Lower leg skin (tissue), 3 donors: ENCODE results near the gene HDGFL2.

Experiments used
- POLR2A ChIP-seq, 2 donors: fragments of 450-650 bp; IDR thresholded peaks; one replicate each; pipeline ENCODE4 v1.6.1; 2016 to 2017; ENCODE audit warnings: antibody characterized with exemption in 2 of 2, mild to moderate bottlenecking in 1 of 2, moderate library complexity in 1 of 2
- TF ChIP-seq, protein P1 (sequence below), 3 donors: fragments of 450-650 bp; IDR thresholded peaks; one replicate each; pipeline ENCODE4 v1.5.1; 2016; ENCODE audit warnings: antibody characterized with exemption in 3 of 3, mild to moderate bottlenecking in 3 of 3, moderate library complexity in 2 of 3

DNA sequence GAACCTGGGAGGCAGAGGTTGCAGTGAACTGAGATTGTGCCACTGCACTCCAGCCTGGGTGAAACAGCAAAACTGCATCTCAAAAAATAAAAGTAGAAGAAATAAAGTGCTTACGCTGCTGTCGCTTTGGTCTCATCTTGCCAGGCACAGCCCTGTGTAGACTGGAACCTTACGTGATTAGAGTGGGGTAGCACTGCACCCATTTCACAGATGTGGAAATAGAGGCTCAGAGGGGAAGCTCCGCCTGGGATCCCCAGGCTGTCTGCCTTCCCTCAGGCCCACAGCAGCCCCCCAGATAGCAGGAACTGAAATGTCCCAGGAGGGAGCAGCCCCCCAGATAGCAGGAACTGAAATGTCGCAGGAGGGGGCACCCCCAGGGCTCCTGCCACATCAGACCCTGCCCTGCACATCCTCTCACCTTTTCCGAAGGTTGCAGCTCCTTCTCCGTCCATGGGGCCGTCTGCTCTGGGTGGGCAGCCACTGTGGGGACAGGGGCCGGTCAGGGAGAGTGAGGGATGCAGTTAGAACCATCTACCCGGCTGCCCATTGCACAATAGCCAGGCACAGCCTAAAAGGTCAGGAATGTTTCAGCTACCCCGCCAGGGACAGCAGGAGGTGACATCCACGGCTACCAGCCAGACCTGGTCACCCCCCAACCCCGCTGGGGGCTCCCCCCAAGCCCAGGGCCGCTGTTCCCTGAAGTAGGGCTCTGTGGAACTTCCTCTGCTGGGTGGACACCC, 44.3 kb downstream of the HDGFL2 start:
- TF ChIP-seq, protein P1, sequence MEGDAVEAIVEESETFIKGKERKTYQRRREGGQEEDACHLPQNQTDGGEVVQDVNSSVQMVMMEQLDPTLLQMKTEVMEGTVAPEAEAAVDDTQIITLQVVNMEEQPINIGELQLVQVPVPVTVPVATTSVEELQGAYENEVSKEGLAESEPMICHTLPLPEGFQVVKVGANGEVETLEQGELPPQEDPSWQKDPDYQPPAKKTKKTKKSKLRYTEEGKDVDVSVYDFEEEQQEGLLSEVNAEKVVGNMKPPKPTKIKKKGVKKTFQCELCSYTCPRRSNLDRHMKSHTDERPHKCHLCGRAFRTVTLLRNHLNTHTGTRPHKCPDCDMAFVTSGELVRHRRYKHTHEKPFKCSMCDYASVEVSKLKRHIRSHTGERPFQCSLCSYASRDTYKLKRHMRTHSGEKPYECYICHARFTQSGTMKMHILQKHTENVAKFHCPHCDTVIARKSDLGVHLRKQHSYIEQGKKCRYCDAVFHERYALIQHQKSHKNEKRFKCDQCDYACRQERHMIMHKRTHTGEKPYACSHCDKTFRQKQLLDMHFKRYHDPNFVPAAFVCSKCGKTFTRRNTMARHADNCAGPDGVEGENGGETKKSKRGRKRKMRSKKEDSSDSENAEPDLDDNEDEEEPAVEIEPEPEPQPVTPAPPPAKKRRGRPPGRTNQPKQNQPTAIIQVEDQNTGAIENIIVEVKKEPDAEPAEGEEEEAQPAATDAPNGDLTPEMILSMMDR (IDR thresholded peaks at IDR 0.05) = no peak
- no peak for TF ChIP-seq POLR2A (IDR thresholded peaks at IDR 0.05)
